Endothelial cell of umbilical vein (primary cell): ENCODE data around the gene WARS2. TPM values are rescaled to one million over a fixed set of nuclear protein-coding genes. Genes with fewer than 3 reads are reported as not detected.

Experiments
- BruUV-seq: library from RNA; stranded (reverse); fragments of 400-500 nt; replicated peaks from 2 replicates; lab custom pipeline; 2021; lab: Mats Ljungman, UMichigan
- CTCF ChIA-PET: fragments of 300-600, 350-600 bp; sonication (Branson Sonifier 250); formaldehyde crosslinking; loops from one replicate; lab custom pipeline; 2021; ENCODE audit warnings: antibody characterized with exemption, inconsistent platforms; lab: Charles Lee
- POLR2A ChIA-PET: fragments of 300-600, 350-600 bp; sonication (Branson Sonifier 250); formaldehyde crosslinking; loops from one replicate; lab custom pipeline; 2021; ENCODE audit warnings: antibody characterized with exemption, inconsistent platforms; lab: Charles Lee
- DNase-seq: peaks from one replicate; pipeline ENCODE4 v3.0.0-alpha.2; 2011; ENCODE audit warnings: low read depth, low spot score
- FAIRE-seq: peaks from 2 replicates; lab custom pipeline; 2011; peaks lifted over from hg19 to GRCh38; lab: Jason Lieb, UNC
- H2AFZ ChIP-seq: 2 replicates; pipeline ENCODE4 v1.6.0; 2012; ENCODE audit warnings: low read depth, low read length, control low read depth, inconsistent platforms
- H3K27ac ChIP-seq: 2 replicates; pipeline ENCODE4 v1.5.1; 2011; ENCODE audit warnings: low read depth, mild to moderate bottlenecking, control low read depth, low read length, moderate library complexity; ENCODE audit not compliant: insufficient read depth
- H3K27me3 ChIP-seq, 2 experiments: 2 replicates each; pipeline versions ENCODE4 v1.6.0 to v1.6.1; 2011; ENCODE audit warnings: low read length in 2 of 2, mixed read lengths in 1 of 2; ENCODE audit not compliant: control insufficient read depth in 2 of 2, insufficient read depth in 2 of 2
- H3K36me3 ChIP-seq, 2 experiments: 2 replicates in 1 of 2; 3 replicates in 1 of 2; pipeline ENCODE4 v1.5.1; 2011; ENCODE audit warnings: low read length in 2 of 2, mild to moderate bottlenecking in 1 of 2, moderate library complexity in 1 of 2; ENCODE audit not compliant: control insufficient read depth in 2 of 2, insufficient read depth in 2 of 2; ENCODE audit errors: extremely low read depth in 1 of 2
- H3K4me1 ChIP-seq: 3 replicates; pipeline ENCODE4 v1.5.1; 2011; ENCODE audit warnings: mild to moderate bottlenecking, low read length; ENCODE audit not compliant: control insufficient read depth, insufficient read depth; ENCODE audit errors: extremely low read depth
- H3K4me2 ChIP-seq: 2 replicates; pipeline ENCODE4 v1.6.1; 2011; ENCODE audit warnings: low read length, control low read depth, mixed read lengths; ENCODE audit not compliant: insufficient read depth
- H3K4me3 ChIP-seq, 3 experiments: fragments of 200-600 bp in 1 of 3; sonication (generic), shearing (Covaris generic) in 1 of 3; replicated peaks in 1 of 3; 2 replicates each; pipeline ENCODE4 v1.5.1; 2011 to 2016; ENCODE audit warnings: control low read depth in 3 of 3, low read length in 3 of 3, mild to moderate bottlenecking in 2 of 3, inconsistent platforms in 1 of 3, low read depth in 1 of 3, moderate library complexity in 1 of 3; ENCODE audit not compliant: insufficient read depth in 1 of 3
- H3K79me2 ChIP-seq: 2 replicates; pipeline ENCODE4 v1.6.0; 2012; ENCODE audit warnings: low read length, inconsistent platforms; ENCODE audit not compliant: control insufficient read depth, insufficient read depth
- H3K9ac ChIP-seq: replicated peaks from 2 replicates; pipeline ENCODE3; 2011; ENCODE audit warnings: low read length, control low read depth; ENCODE audit not compliant: insufficient read depth; ENCODE audit errors: extremely low read depth
- H3K9me1 ChIP-seq: replicated peaks from 3 replicates; pipeline ENCODE4 v1.6.0; 2011; ENCODE audit warnings: mild to moderate bottlenecking, low read length; ENCODE audit not compliant: control insufficient read depth, insufficient read depth; ENCODE audit errors: extremely low read depth
- H3K9me3 ChIP-seq: replicated peaks from 2 replicates; pipeline ENCODE4 v1.5.1; 2012; ENCODE audit warnings: low read length, inconsistent platforms; ENCODE audit not compliant: control insufficient read depth, insufficient read depth
- H4K20me1 ChIP-seq: replicated peaks from 2 replicates; pipeline ENCODE3; 2011; ENCODE audit warnings: mild to moderate bottlenecking, low read length; ENCODE audit not compliant: control insufficient read depth, insufficient read depth; ENCODE audit errors: extremely low read depth
- CTCF ChIP-seq, 2 donors: IDR thresholded peaks; 1 replicate in 1 of 2; 2 replicates in 1 of 2; pipeline ENCODE4 v1.5.1; 2011; ENCODE audit warnings: low read length in 2 of 2, mild to moderate bottlenecking in 2 of 2, moderate library complexity in 2 of 2, control low read depth in 1 of 2, inconsistent platforms in 1 of 2, low read depth in 1 of 2; ENCODE audit not compliant: insufficient read depth in 1 of 2; ENCODE audit errors: extremely low read depth in 1 of 2
- EZH2 ChIP-seq: IDR thresholded peaks from 2 replicates; pipeline ENCODE4 v1.6.1; 2012; ENCODE audit warnings: borderline replicate concordance, low read depth, mild to moderate bottlenecking, moderate library complexity, low read length, inconsistent platforms; ENCODE audit not compliant: severe bottlenecking
- FOS ChIP-seq: IDR thresholded peaks from 2 replicates; pipeline ENCODE4 v1.6.1; 2011; ENCODE audit warnings: mild to moderate bottlenecking, low read length, moderate library complexity, borderline replicate concordance; ENCODE audit not compliant: insufficient read depth
- GATA2 ChIP-seq: IDR thresholded peaks from 2 replicates; pipeline ENCODE4 v1.7.0; 2011; ENCODE audit warnings: low read depth, mild to moderate bottlenecking, moderate library complexity, mixed read lengths, low read length; ENCODE audit not compliant: insufficient read length, insufficient read depth
- JUN ChIP-seq: IDR thresholded peaks from 2 replicates; pipeline ENCODE4 v1.6.1; 2011; ENCODE audit warnings: borderline replicate concordance, low read depth; ENCODE audit not compliant: insufficient read length, insufficient read depth
- MAX ChIP-seq: IDR thresholded peaks from 2 replicates; pipeline ENCODE4 v1.6.1; 2011; ENCODE audit not compliant: insufficient read depth, insufficient read length
- MYC ChIP-seq: IDR thresholded peaks from one replicate; pipeline ENCODE4 v1.6.1; 2011; ENCODE audit warnings: mild to moderate bottlenecking, low read depth, low read length
- POLR2A ChIP-seq: IDR thresholded peaks from 2 replicates; pipeline ENCODE4 v1.6.1; 2012; ENCODE audit warnings: low read depth, mild to moderate bottlenecking, control low read depth, low read length
- POLR2AphosphoS5 ChIP-seq: IDR thresholded peaks from 2 replicates; pipeline ENCODE4 v1.6.1; 2012; ENCODE audit warnings: low read depth, mild to moderate bottlenecking, control low read depth, low read length, moderate library complexity; ENCODE audit not compliant: insufficient read depth
- dilution Hi-C: fragments of 300-500 bp; cut with MboI; formaldehyde crosslinking; loops from one replicate; pipeline ENCODE4 v1.15.0; 2019; ENCODE audit warnings: low sequenced_read_pairs; ENCODE audit not compliant: extremely low pct_ligation_motif_present
- intact Hi-C: fragments of 100-400 bp; cut with micrococcal nuclease; formaldehyde crosslinking; loops from one replicate; pipeline ENCODE4 v1.10.0; 2022
- polyA plus RNA-seq, 4 experiments: library from polyadenylated mRNA; depleted of rRNA in 3 of 4; stranded (reverse) in 3 of 4; unstranded in 1 of 4; fragments of >200 nt; gene quantifications; 2 replicates each; pipeline versions ENCODE4 v1.2.1 to v1.2.3, GENCODE V29; 2011 to 2012; ENCODE audit warnings: missing spikeins in 1 of 4
- total RNA-seq: library from RNA; stranded (reverse); gene quantifications from 2 replicates; pipeline ENCODE4 v1.2.3, GENCODE V29; 2021

The WARS2 gene
- total and polyA plus RNA-seq, 2 donors (not counting 3 experiments of a cell fraction or from before 2014, with no cell fraction given), result 5.9 to 11.8 TPM

- CTCF ChIA-PET, result interaction anchor here (1.2 kb wide), 1 partner anchor 26 kb away, joined by 3 read pairs; no protein-coding TSS in a partner anchor
- H3K27me3 ChIP-seq, result peaks cover 85 to 95% of the 10 kb centered on the region in 2 experiments
- no TSS peak for BruUV-seq
- H3K4me2 ChIP-seq, result no peak overlapping the region
- no peak overlapping the region for H3K4me3 ChIP-seq
- no peak overlapping the region for H3K27ac ChIP-seq
- intact Hi-C loops, result loop anchor here (5.0 to 10.0 kb wide), 2 partner anchors 138 to 929 kb away; partner anchors contain the start of gene WARS2
- no peak overlapping the region for H2AFZ ChIP-seq
- POLR2A ChIA-PET, result no interaction called here
- peaks cover 13% of the 10 kb centered on the region for H3K4me1 ChIP-seq
- DNase-seq (no peak), FAIRE-seq (no peak)
- no peaks in the 10 kb centered on the region for H4K20me1 ChIP-seq
- no peak for TF ChIP-seq POLR2A
- no peak for TF ChIP-seq FOS
- TF ChIP-seq CTCF (IDR thresholded peaks at IDR 0.05; ENCODE audit: extremely low read depth in 1 of 2, insufficient read depth in 1 of 2, low read depth in 1 of 2, low read length in 2 of 2), result no peak
- TF ChIP-seq GATA2, result no peak
- TF ChIP-seq POLR2AphosphoS5, result no peak
- no peak for TF ChIP-seq MAX
- no peak for TF ChIP-seq EZH2
- no peak for TF ChIP-seq MYC
- no peak for TF ChIP-seq JUN
- no peaks in the 10 kb centered on the region for H3K9me3 ChIP-seq
- H3K36me3 ChIP-seq, result no peaks in the 10 kb centered on the region
- H3K79me2 ChIP-seq, result no peaks in the 10 kb centered on the region
- H3K9me1 ChIP-seq, result no peaks in the 10 kb centered on the region
- dilution Hi-C loops, result no loop called here
- no peak overlapping the region for H3K9ac ChIP-seq
Measured at GRCh38 chr1:119004129-119004527, 136.3 kb downstream of the WARS2 start.
